KMS-11 (cell line): ENCODE results near the gene CFAP119.

Experiments
- H2AFZ ChIP-seq: fragments of 200-600 bp; sonication (generic); 2 replicates; pipeline ENCODE4 v1.6.1; 2016; ENCODE audit warnings: antibody characterized with exemption, mixed run types, low read depth
- H3K27ac ChIP-seq: fragments of 200-600 bp; sonication (generic); 2 replicates; pipeline ENCODE4 v1.6.1; 2016; ENCODE audit warnings: mild to moderate bottlenecking, mixed run types
- H3K27me3 ChIP-seq: fragments of 200-600 bp; sonication (generic); 2 replicates; pipeline ENCODE4 v1.6.1; 2017; ENCODE audit warnings: mild to moderate bottlenecking, low read depth, mixed run types, moderate library complexity; ENCODE audit not compliant: insufficient read depth
- H3K36me3 ChIP-seq: fragments of 200-600 bp; sonication (generic); 2 replicates; pipeline ENCODE4 v1.6.1; 2017; ENCODE audit warnings: mild to moderate bottlenecking, mixed run types; ENCODE audit not compliant: insufficient read depth
- H3K4me1 ChIP-seq: fragments of 200-600 bp; sonication (generic); 2 replicates; pipeline ENCODE4 v1.6.1; 2016; ENCODE audit warnings: mild to moderate bottlenecking, low read depth, mixed run types; ENCODE audit not compliant: poor library complexity, severe bottlenecking
- H3K4me2 ChIP-seq: fragments of 200-600 bp; sonication (generic); 2 replicates; pipeline ENCODE4 v1.7.0; 2016; ENCODE audit warnings: mild to moderate bottlenecking, mixed run types
- H3K4me3 ChIP-seq: fragments of 200-600 bp; sonication (generic); IDR thresholded peaks from 2 replicates; pipeline ENCODE4 v1.6.1; 2017; ENCODE audit warnings: low read depth, low read length, mixed read lengths; ENCODE audit not compliant: insufficient read depth
- H3K79me2 ChIP-seq: fragments of 200-600 bp; sonication (generic); 2 replicates; pipeline ENCODE4 v1.6.1; 2016; ENCODE audit warnings: low read depth, mixed run types; ENCODE audit not compliant: insufficient read depth
- H3K9ac ChIP-seq: fragments of 200-600 bp; sonication (generic); 2 replicates; pipeline ENCODE4 v1.6.1; 2016; ENCODE audit warnings: mild to moderate bottlenecking, mixed run types
- H4K20me1 ChIP-seq: fragments of 200-600 bp; sonication (generic); 2 replicates; pipeline ENCODE4 v1.6.1; 2016; ENCODE audit warnings: mild to moderate bottlenecking, mixed run types; ENCODE audit not compliant: insufficient read depth
- TF ChIP-seq, protein P1 (sequence below): fragments of 200-600 bp; sonication (generic); conservative IDR thresholded peaks from 2 replicates; pipeline ENCODE4 v1.6.1; 2017; ENCODE audit warnings: low read depth, mild to moderate bottlenecking, antibody characterized with exemption, low read length, moderate library complexity, mixed read lengths

CFAP119 gene

DNA sequence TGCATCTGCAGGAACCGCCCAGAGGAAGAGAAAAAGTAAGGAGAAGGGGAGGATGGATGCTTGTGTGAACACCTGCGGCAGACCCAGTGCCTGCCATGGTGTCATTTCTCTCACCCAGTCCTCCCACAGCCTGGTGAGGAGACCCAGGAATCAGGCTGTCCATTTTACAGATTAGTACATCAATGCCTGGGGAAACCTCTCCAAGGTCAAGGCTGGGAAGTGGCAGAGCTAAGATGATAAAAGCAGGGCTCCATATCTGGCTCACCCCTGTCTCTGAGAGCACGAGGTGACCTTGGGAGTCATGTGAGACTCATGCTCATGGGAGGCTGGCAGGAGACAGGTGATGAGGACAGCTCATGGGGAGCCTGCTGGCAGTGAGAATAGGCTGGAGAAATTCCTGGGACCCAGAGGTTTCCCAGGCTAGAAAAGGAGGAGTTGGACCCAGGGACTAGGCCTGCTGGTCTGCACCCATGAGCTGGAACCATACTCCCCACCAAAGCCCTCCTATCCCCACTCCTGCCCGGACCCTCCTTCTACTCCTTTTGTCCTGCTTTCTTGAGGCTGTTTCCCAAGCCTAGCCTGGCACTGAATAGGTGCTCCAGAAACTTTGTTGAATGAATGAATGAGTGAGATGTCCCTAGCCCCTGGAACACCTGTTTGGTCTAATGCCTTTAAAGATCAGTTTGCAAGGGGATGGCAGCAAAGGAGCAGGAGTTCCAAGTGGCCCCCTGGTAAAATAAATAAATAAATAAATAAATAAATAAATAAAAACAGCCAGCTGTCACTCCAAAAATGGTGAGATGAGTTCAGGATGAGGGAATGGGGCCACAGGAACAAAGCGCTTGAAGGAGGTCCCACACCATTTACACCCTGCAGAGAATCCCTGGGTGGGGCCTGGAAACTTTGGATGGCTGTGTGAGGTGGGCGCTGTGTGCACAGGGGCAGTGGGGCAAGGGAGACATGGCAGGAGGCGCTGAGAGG is 23.6 kb upstream of the CFAP119 start:
- TF ChIP-seq, protein P1, sequence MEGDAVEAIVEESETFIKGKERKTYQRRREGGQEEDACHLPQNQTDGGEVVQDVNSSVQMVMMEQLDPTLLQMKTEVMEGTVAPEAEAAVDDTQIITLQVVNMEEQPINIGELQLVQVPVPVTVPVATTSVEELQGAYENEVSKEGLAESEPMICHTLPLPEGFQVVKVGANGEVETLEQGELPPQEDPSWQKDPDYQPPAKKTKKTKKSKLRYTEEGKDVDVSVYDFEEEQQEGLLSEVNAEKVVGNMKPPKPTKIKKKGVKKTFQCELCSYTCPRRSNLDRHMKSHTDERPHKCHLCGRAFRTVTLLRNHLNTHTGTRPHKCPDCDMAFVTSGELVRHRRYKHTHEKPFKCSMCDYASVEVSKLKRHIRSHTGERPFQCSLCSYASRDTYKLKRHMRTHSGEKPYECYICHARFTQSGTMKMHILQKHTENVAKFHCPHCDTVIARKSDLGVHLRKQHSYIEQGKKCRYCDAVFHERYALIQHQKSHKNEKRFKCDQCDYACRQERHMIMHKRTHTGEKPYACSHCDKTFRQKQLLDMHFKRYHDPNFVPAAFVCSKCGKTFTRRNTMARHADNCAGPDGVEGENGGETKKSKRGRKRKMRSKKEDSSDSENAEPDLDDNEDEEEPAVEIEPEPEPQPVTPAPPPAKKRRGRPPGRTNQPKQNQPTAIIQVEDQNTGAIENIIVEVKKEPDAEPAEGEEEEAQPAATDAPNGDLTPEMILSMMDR = no peak
- Histone ChIP-seq H3K27me3 (peaks cover 3% of the 10 kb centered on the region; the same call in 1 of the 2 replicates), H4K20me1 (no peaks in the 10 kb centered on the region), H3K4me1 (peaks cover 5% of the 10 kb centered on the region), H3K27ac (no peak overlapping the region), H2AFZ (no peak overlapping the region), H3K9ac (no peak overlapping the region), H3K79me2 (no peaks in the 10 kb centered on the region), H3K4me2 (no peak overlapping the region; the same call in 1 of the 2 replicates), H3K36me3 (no peaks in the 10 kb centered on the region), H3K4me3 (no peak overlapping the region)

DNA sequence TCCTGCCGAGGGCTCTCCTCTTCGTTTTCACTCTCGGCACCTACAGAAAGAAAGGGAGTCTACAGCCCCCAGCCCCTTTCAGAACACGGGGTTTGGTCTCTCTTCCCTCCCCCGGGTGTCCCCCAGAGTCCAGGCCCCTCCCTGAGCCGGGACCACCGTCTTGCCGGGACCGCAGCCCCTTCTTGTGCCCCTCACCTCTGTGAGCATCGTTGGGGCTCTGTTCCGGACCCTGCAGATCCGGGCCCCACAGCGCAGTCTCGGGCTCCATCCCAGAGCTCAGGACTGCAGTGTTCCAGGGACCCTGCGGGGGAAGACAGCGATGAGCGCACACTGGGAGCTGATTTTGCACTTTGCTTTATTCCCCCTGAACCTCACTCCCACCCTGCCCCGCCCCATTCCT is 22.4 kb upstream of the CFAP119 start:
- no peak overlapping the region for H2AFZ ChIP-seq
- H4K20me1 ChIP-seq = no peaks in the 10 kb centered on the region
- H3K79me2 ChIP-seq = no peaks in the 10 kb centered on the region
- TF ChIP-seq, protein P1 = no peak
- H3K4me1 ChIP-seq = peaks cover 5% of the 10 kb centered on the region
- no peak overlapping the region for H3K9ac ChIP-seq
- H3K27ac ChIP-seq = no peak overlapping the region
- H3K36me3 ChIP-seq = no peaks in the 10 kb centered on the region
- H3K27me3 ChIP-seq = peaks cover 3% of the 10 kb centered on the region; the same call in 1 of the 2 replicates
- no peak overlapping the region for H3K4me3 ChIP-seq
- no peak overlapping the region for H3K4me2 ChIP-seq

DNA sequence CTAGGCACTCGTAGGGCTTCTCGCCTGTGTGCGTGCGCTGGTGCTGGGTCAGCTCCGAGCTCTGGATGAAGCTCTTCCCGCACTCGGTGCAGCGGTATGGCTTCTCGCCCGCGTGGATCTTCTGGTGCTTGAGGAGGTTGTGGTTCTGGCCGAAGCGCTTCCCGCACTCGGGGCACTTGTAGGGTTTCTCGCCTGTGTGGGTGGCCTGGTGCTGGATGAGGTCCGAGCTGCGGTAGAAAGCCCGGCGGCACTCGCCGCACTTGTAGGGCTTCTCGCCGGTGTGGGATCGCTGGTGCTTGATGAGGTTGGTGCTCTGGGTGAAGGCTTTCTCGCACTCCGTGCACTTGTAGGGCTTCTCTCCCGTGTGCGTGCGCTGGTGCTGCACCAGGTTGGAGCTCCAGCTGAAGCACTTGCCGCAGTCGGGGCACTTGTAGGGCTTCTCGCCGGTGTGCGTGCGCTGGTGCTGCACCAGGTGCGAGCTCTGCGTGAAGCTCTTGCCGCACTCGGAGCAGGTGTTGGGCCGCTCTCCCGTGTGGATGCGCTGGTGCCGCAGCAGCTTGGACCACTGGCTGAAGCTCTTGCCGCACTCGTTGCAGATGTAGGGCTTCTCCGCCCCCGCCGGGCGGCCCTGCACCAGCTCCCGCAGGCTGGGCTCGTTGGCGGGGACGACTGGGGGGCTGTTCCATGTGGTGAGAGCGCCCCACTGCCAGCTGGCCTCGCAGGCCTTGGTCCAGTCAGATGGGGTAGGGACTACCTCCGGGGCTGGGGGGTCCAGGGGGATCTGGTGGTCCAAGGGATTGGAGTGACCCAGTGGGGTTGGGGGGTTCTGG is 21.6 kb upstream of the CFAP119 start:
- H3K9ac ChIP-seq = no peak overlapping the region
- H3K4me3 ChIP-seq = no peak overlapping the region
- H2AFZ ChIP-seq = no peak overlapping the region
- no peaks in the 10 kb centered on the region for H3K79me2 ChIP-seq
- H3K4me1 ChIP-seq = peaks cover 5% of the 10 kb centered on the region
- no peak overlapping the region for H3K4me2 ChIP-seq
- H3K27ac ChIP-seq = no peak overlapping the region
- H3K27me3 ChIP-seq = peaks cover 3% of the 10 kb centered on the region; the same call in 1 of the 2 replicates
- no peaks in the 10 kb centered on the region for H3K36me3 ChIP-seq
- no peaks in the 10 kb centered on the region for H4K20me1 ChIP-seq
- TF ChIP-seq, protein P1 = no peak

DNA sequence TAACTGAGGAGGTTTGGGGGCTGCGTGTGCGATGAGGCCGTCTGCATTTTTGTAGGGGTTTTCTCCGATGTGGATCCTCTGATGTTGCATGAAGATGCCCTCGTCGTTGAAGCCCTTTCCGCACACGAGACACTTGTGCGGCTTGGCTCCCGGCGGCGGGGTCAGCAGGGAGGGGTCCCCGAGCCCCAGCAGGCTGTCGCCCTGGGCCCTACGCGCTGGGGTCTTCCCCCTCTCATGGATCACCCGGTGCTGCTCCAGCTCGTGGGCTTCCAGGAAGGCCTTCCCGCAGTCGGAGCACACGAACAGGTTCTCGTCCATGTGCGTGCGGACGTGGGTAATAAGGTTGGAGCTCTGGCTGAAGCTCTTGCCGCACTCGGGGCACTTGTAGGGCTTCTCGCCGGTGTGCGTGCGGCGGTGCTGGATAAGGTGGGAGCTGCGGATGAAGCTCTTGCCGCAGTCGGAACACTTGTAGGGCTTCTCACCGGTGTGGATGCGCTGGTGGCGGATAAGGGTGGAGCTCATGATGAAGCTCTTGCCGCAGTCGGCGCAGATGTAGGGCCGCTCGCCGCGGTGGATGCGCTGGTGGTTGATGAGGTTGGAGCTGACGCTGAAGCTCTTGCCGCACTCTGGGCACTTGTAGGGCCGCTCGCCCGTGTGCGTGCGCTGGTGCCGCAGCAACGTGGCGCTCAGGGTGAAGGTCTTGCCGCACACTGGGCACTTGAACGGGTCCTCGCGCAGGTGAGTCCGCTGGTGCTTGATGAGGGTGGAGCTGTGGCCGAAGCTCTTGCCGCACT is 20.8 kb upstream of the CFAP119 start:
- TF ChIP-seq, protein P1 = no peak
- Histone ChIP-seq H3K4me1 (peaks cover 5% of the 10 kb centered on the region), H2AFZ (no peak overlapping the region), H3K9ac (no peak overlapping the region), H3K27ac (no peak overlapping the region), H3K4me3 (no peak overlapping the region), H4K20me1 (no peaks in the 10 kb centered on the region), H3K79me2 (no peaks in the 10 kb centered on the region), H3K36me3 (no peaks in the 10 kb centered on the region), H3K27me3 (peaks cover 3% of the 10 kb centered on the region; the same call in 1 of the 2 replicates), H3K4me2 (no peak overlapping the region)
